Kidney (tissue), 14 donors: ENCODE data around the gene FASN. TPM values are rescaled to one million over a fixed set of nuclear protein-coding genes. Genes with fewer than 3 reads are reported as not detected.

ENCODE experiments used
- DNase-seq, 5 donors: peaks; one replicate each; pipeline ENCODE4 v3.0.0-alpha.2; 2013 to 2020
- FAIRE-seq: peaks from 2 replicates; lab custom pipeline; 2012; peaks lifted over from hg19 to GRCh38; lab: Jason Lieb, UNC
- H3K27ac ChIP-seq, 2 donors: one replicate each; pipeline ENCODE4 v1.7.0; 2013; ENCODE audit warnings: low read depth in 2 of 2, low read length in 2 of 2, inconsistent platforms in 1 of 2
- H3K27me3 ChIP-seq: one replicate; pipeline ENCODE4 v1.7.1; 2013; ENCODE audit warnings: low read length, inconsistent platforms; ENCODE audit not compliant: control insufficient read depth, insufficient read depth
- H3K36me3 ChIP-seq, 3 donors: one replicate each; pipeline versions ENCODE4 v1.7.0 to v1.7.1; 2013; ENCODE audit warnings: low read length in 3 of 3, control low read depth in 1 of 3, inconsistent platforms in 1 of 3; ENCODE audit not compliant: insufficient read depth in 3 of 3, control insufficient read depth in 2 of 3
- H3K4me1 ChIP-seq, 3 donors: one replicate each; pipeline versions ENCODE4 v1.7.0 to v1.7.1; 2013; ENCODE audit warnings: low read length in 3 of 3, inconsistent platforms in 1 of 3, low read depth in 1 of 3; ENCODE audit not compliant: control insufficient read depth in 2 of 3, insufficient read depth in 2 of 3
- H3K4me3 ChIP-seq, 3 donors: one replicate each; pipeline versions ENCODE4 v1.7.0 to v1.8.1; 2013; ENCODE audit warnings: low read length in 3 of 3, control low read depth in 1 of 3, inconsistent platforms in 1 of 3
- H3K9ac ChIP-seq, 3 donors: one replicate each; pipeline versions ENCODE4 v1.7.0 to v1.7.1; 2013; ENCODE audit warnings: low read length in 3 of 3, control low read depth in 1 of 3, inconsistent platforms in 1 of 3
- H3K9me3 ChIP-seq, 3 donors: one replicate each; pipeline versions ENCODE4 v1.7.0 to v1.7.1; 2013; ENCODE audit warnings: low read length in 3 of 3, control low read depth in 1 of 3, inconsistent platforms in 1 of 3; ENCODE audit not compliant: control insufficient read depth in 2 of 3, insufficient read depth in 1 of 3
- CTCF ChIP-seq: IDR thresholded peaks from 3 replicates; pipeline ENCODE4 v1.5.1; 2012; ENCODE audit warnings: mild to moderate bottlenecking, moderate library complexity, borderline replicate concordance; ENCODE audit not compliant: insufficient read depth; ENCODE audit errors: extremely low read depth
- intact Hi-C: fragments of 100-400 bp; cut with DNase I; formaldehyde crosslinking; loops from one replicate; pipeline ENCODE4 v1.11.1; 2022
- polyA plus RNA-seq: library from polyadenylated mRNA; stranded (reverse); fragments of 350-450 nt; fragmentation: Illumina TruSeq; extraction: RNeasy Lipid Tissue Mini Kit (QIAGEN cat#74804); gene quantifications from one replicate; pipeline ENCODE4 v1.2.3, GENCODE V29; 2014; ENCODE audit warnings: low read depth, low replicate concordance; ENCODE audit not compliant: insufficient read depth
- total RNA-seq: library from RNA; stranded (reverse); fragmentation: NEBNext Ultra II Directional; extraction: Animal tissue kit (Norgen Biotek cat#: 25700); gene quantifications from one replicate; pipeline ENCODE4 v1.2.1, GENCODE V29; 2021
- donor health status: control.
- donor health status: control.
- donor health status: control.
- donor health status: control.
- donor health status: control.
- donor health status: DM: yes; HTN: yes; CAD: no.
- donor health status: Normal renal cell carcinoma (clear cell type).

Gene FASN
- total and polyA plus RNA-seq, 2 donors from 2014 or later, result 13.6 to 43.3 TPM

- H3K9me3 ChIP-seq, result no peaks in the 10 kb centered on the region
- peak overlapping the region in 1 of 3 donors; percentile 84 for H3K4me3 ChIP-seq
- H3K36me3 ChIP-seq, result peaks cover 0 to 7% (median 0%) of the 10 kb centered on the region in 3 donors
- TF ChIP-seq CTCF, result no peak
- no peak overlapping the region for H3K9ac ChIP-seq
- FAIRE-seq, result no peak
- no peaks in the 10 kb centered on the region for H3K27me3 ChIP-seq
- H3K27ac ChIP-seq, result no peak overlapping the region
- H3K4me1 ChIP-seq, result peaks cover 3 to 21% (median 5%) of the 10 kb centered on the region in 3 donors
- intact Hi-C loops, result loop anchor here (10.0 kb wide), 1 partner anchor 119 kb away; no protein-coding TSS in a partner anchor
- no peak for DNase-seq
These were observed 62.5 kb downstream of the FASN start for GRCh38 chr17:82035488-82035887.

GRCh38 chr17:82034371-82035011 is 63.5 kb downstream of the FASN start:
- FAIRE-seq, result no peak
- no peak overlapping the region for H3K9ac ChIP-seq
- intact Hi-C loops, result loop anchor here (10.0 kb wide), 1 partner anchor 120 kb away; no protein-coding TSS in a partner anchor
- H3K4me3 ChIP-seq, result no peak overlapping the region
- no peaks in the 10 kb centered on the region for H3K27me3 ChIP-seq
- no peak for DNase-seq
- no peak for TF ChIP-seq CTCF
- H3K36me3 ChIP-seq, result peaks cover 0 to 7% (median 0%) of the 10 kb centered on the region in 3 donors
- peaks cover 3 to 27% (median 5%) of the 10 kb centered on the region in 3 donors for H3K4me1 ChIP-seq
- H3K27ac ChIP-seq, result no peak overlapping the region
- no peaks in the 10 kb centered on the region for H3K9me3 ChIP-seq

- DNase-seq, result no peak
- intact Hi-C loops, result loop anchor here (10.0 kb wide), 1 partner anchor 121 kb away; no protein-coding TSS in a partner anchor
- H3K4me1 ChIP-seq, result peaks cover 3 to 27% (median 5%) of the 10 kb centered on the region in 3 donors
- FAIRE-seq, result no peak
- H3K9ac ChIP-seq, result no peak overlapping the region
- no peaks in the 10 kb centered on the region for H3K9me3 ChIP-seq
- no peak overlapping the region for H3K27ac ChIP-seq
- no peak for TF ChIP-seq CTCF
- H3K36me3 ChIP-seq, result peaks cover 0 to 7% (median 0%) of the 10 kb centered on the region in 3 donors
- H3K27me3 ChIP-seq, result no peaks in the 10 kb centered on the region
- H3K4me3 ChIP-seq, result no peak overlapping the region
These were observed 64.5 kb downstream of the FASN start for GRCh38 chr17:82033359-82034085.
